ENCODE measurements around the gene ZNF234.
A peak's percentile ranks its signal among the peaks of the same experiment; 100 is the strongest.

The ZNF234 gene

DNA sequence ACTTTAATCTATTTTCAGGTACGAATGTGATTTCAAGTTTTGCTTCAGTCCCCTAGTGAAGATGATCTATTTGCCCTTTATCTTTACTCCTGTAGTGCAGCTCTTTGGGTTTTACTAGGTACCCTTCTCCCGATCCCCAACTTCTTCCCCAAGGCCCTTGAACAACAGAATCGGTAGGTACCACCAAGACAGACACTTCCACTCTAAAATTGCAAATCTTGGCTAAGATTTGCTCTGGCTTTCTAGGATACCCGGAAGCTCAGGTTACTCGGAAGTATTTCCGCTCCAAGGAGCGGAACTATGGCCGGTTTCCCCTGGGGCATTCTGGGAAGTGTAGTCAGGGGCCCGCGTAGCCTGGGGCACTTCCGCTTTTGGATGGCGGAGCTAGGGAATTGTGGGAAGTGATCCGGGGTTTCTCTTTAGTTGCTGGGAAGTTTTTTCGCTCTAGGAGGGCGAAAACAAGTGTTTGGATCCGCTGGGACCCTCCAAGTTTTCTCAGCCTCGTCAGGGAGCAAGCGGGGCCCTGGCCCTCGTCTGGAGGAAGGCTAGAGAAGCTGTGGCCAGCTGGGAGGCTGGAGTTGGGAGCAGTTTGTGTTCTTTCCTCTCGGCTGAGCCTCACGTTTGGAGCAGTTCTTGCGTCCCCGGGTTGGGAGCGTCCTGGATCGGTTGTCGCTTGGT lies 65.9 kb downstream of the ZNF234 start:
- peak overlapping the region; percentile 84 for H3K27ac Mint-ChIP-seq
- H3K27me3 Mint-ChIP-seq, result peaks cover 13% of the 10 kb centered on the region
- H3K4me1 Mint-ChIP-seq (ENCODE audit: low read depth), result peaks cover 10% of the 10 kb centered on the region
- H3K9me3 Mint-ChIP-seq, result peaks cover 42% of the 10 kb centered on the region
- H3K4me3 Mint-ChIP-seq, result peak overlapping the region; percentile 93
- peaks cover 30% of the 10 kb centered on the region for H3K36me3 Mint-ChIP-seq (ENCODE audit: low read depth)

All from stimulated activated naive CD8-positive, alpha-beta T cell treated with anti-CD3 and anti-CD28 coated beads, Interleukin-15, Interleukin-2, amounts not matched to agents 100 ng/mL and 50 ng/mL, for 24 hours (primary cell).